NT2/D1 (cell line): Measurements from ENCODE around the gene VCL.
"Not testable (repeated sequence)": the region's sequence is repeated elsewhere in the genome, so short reads cannot be mapped to it uniquely, and the experiment has no call there.

Source experiments
- DNase-seq: peaks from one replicate; pipeline ENCODE4 v3.0.0-alpha.2; 2011; ENCODE audit warnings: low read depth, low spot score
- H3K27me3 ChIP-seq: 2 replicates; pipeline ENCODE4 v1.6.0; 2011; ENCODE audit warnings: mild to moderate bottlenecking; ENCODE audit not compliant: insufficient read length, insufficient read depth
- H3K36me3 ChIP-seq: 2 replicates; pipeline ENCODE4 v1.6.1; 2011; ENCODE audit warnings: mild to moderate bottlenecking, low read length, mixed read lengths; ENCODE audit not compliant: insufficient read depth, insufficient read length
- H3K4me1 ChIP-seq: 2 replicates; pipeline ENCODE4 v1.5.1; 2011; ENCODE audit not compliant: insufficient read depth, insufficient read length
- H3K4me3 ChIP-seq: 2 replicates; pipeline ENCODE4 v1.5.1; 2011; ENCODE audit warnings: low read depth; ENCODE audit not compliant: insufficient read length
- H3K9ac ChIP-seq: 2 replicates; pipeline ENCODE4 v1.6.0; 2011; ENCODE audit warnings: low read depth; ENCODE audit not compliant: insufficient read length
- H3K9me3 ChIP-seq: 2 replicates; pipeline ENCODE4 v1.5.1; 2011; ENCODE audit warnings: mild to moderate bottlenecking, low read length; ENCODE audit not compliant: insufficient read depth
- SUZ12 ChIP-seq: IDR thresholded peaks from 2 replicates; pipeline ENCODE4 v1.6.1; 2011; ENCODE audit not compliant: insufficient read length, insufficient read depth; ENCODE audit errors: extremely low read depth
- YY1 ChIP-seq: IDR thresholded peaks from 2 replicates; pipeline ENCODE4 v1.6.1; 2011; ENCODE audit not compliant: insufficient read length, insufficient read depth
- ZNF274 ChIP-seq: IDR thresholded peaks from 2 replicates; pipeline ENCODE4 v1.6.1; 2011; ENCODE audit warnings: mild to moderate bottlenecking, low read depth, low read length

The VCL gene

DNA sequence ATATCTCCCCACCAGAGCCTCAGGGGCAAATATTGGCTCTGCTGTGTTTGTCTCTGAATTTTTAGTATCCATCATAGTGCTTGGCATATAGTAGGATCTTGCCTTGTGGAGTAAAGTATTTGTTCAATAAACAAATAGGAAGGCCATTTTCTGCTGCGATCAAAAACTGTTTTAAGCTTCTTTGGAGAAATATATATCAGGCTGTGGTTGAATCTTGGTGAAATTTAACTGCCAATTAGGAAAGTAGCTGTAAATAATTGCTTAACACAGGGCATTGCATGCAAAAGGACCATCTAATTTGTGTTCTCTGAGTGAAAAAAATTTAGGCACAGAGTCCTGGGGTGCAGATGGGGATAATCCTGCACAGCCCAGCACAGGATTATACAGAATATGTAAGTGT is 15.1 kb downstream of the VCL start:
- H3K9me3 ChIP-seq: no peaks in the 10 kb centered on the region
- TF ChIP-seq YY1 (no peak), SUZ12 (no peak), ZNF274 (no peak)
- no peak overlapping the region for H3K4me3 ChIP-seq
- H3K4me1 ChIP-seq: no peaks in the 10 kb centered on the region
- no peak overlapping the region for H3K9ac ChIP-seq
- peaks cover 41% of the 10 kb centered on the region for H3K36me3 ChIP-seq
- no peaks in the 10 kb centered on the region for H3K27me3 ChIP-seq
- no peak for DNase-seq

GRCh38 chr10:74014574-74014973 is 16.7 kb downstream of the VCL start:
- not testable (repeated sequence) for H3K4me1 ChIP-seq, H3K27me3 ChIP-seq, H3K9me3 ChIP-seq, DNase-seq, H3K4me3 ChIP-seq, H3K9ac ChIP-seq
- H3K36me3 ChIP-seq: peaks cover 32% of the 10 kb centered on the region

DNA sequence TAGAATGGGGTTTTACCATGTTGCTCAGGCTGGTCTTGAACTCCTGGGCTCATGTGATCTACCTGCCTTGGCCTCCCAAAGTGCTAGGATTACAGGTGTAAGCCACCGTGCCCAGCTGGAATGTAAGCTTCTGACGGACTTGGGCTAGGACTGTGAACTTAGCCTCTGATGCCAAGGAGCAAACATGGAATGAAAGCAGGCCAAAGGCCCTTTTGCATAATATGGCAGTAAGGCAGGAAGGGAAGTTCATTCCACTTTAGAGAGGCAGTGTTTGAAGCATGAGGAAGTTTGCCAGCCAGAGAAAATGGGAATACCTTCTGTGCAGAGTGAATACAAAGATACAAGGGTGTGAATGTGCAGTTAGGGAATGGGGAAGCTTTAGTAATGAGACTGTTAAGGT is 20.3 kb downstream of the VCL start:
- Histone ChIP-seq H3K4me3 (no peak overlapping the region), H3K9ac (no peak overlapping the region), H3K9me3 (no peaks in the 10 kb centered on the region), H3K27me3 (no peaks in the 10 kb centered on the region), H3K36me3 (peaks cover 18% of the 10 kb centered on the region), H3K4me1 (no peaks in the 10 kb centered on the region)
- DNase-seq: no peak
- TF ChIP-seq SUZ12 (no peak), YY1 (no peak), ZNF274 (no peak)

DNA sequence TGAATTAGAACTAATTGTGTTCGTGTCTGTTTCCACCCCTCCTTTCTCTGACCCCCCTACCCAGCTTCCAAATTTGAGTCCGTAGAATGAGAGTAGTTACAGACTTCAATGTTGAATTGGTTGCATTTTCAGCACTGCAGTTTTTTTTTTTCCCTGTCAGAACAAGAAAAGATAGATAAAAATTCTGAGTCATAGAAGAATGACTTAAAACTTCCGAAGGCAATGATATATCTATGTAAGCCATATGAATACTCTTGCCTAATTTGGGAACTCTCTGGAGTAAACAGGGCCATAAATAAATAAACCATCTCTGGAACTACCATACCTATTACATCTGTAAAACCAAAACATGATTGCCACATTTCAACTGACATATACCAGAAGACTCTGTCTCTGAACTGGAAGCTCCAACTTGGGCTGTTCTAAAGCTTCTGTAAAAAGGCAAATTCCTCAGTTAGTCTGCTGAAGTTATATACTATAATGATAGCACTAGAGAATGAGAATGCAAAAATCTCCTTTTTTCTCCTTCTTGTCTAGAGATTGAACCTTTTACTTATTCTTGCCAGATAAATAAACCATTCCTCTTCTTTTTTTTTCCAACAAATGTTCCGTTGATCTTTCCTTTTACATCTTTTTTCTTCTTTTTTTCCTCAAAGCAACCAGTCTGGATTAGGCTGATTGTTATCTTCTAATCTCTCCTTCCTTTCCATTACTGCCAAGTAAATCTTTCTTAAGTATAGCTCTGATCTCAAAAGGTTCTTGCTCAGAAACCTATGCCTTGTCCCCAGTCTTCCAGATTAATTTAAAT is 23.5 kb downstream of the VCL start:
- H3K9ac ChIP-seq: no peak overlapping the region
- TF ChIP-seq YY1: no peak
- TF ChIP-seq ZNF274: no peak
- TF ChIP-seq SUZ12: no peak
- H3K27me3 ChIP-seq: no peaks in the 10 kb centered on the region
- no peak for DNase-seq
- H3K36me3 ChIP-seq: peaks cover 16% of the 10 kb centered on the region
- no peak overlapping the region for H3K4me3 ChIP-seq
- no peaks in the 10 kb centered on the region for H3K9me3 ChIP-seq
- H3K4me1 ChIP-seq: no peaks in the 10 kb centered on the region

- no peaks in the 10 kb centered on the region for H3K4me1 ChIP-seq
- no peak overlapping the region for H3K9ac ChIP-seq
- H3K4me3 ChIP-seq: no peak overlapping the region
- peaks cover 21% of the 10 kb centered on the region for H3K36me3 ChIP-seq
- no peaks in the 10 kb centered on the region for H3K27me3 ChIP-seq
- no peaks in the 10 kb centered on the region for H3K9me3 ChIP-seq
- TF ChIP-seq YY1: no peak
- TF ChIP-seq ZNF274: no peak
- no peak for TF ChIP-seq SUZ12
- DNase-seq: no peak
Observed at GRCh38 chr10:74022926-74023629, 25.2 kb downstream of the VCL start.

GRCh38 chr10:74024600-74024999 is 26.7 kb downstream of the VCL start:
- no peak overlapping the region for H3K9ac ChIP-seq
- no peaks in the 10 kb centered on the region for H3K9me3 ChIP-seq
- no peak for TF ChIP-seq YY1
- no peak for TF ChIP-seq ZNF274
- no peak for TF ChIP-seq SUZ12
- no peaks in the 10 kb centered on the region for H3K4me1 ChIP-seq
- no peak for DNase-seq
- no peak overlapping the region for H3K4me3 ChIP-seq
- no peaks in the 10 kb centered on the region for H3K27me3 ChIP-seq
- H3K36me3 ChIP-seq: peaks cover 29% of the 10 kb centered on the region

- Histone ChIP-seq H3K9ac (no peak overlapping the region), H3K9me3 (no peaks in the 10 kb centered on the region), H3K27me3 (no peaks in the 10 kb centered on the region), H3K4me1 (no peaks in the 10 kb centered on the region), H3K4me3 (no peak overlapping the region), H3K36me3 (peaks cover 36% of the 10 kb centered on the region)
- no peak for DNase-seq
- TF ChIP-seq SUZ12: no peak
- TF ChIP-seq ZNF274: no peak
- TF ChIP-seq YY1: no peak
Observed at GRCh38 chr10:74025380-74025978, 27.6 kb downstream of the VCL start.
